Thyroid gland (tissue), 4 donors: ENCODE results near the gene CD38. TPM values are rescaled to one million over a fixed set of nuclear protein-coding genes. Genes with fewer than 3 reads are reported as not detected.

ENCODE experiments used
- DNase-seq, 2 donors: peaks; one replicate each; pipeline ENCODE4 v3.0.0-alpha.2; 2019
- H3K27ac ChIP-seq, 3 donors: fragments of 200-600 bp; sonication (generic); 1 replicate in 2 of 3; 2 replicates in 1 of 3; pipeline ENCODE4 v1.5.1; 2016 to 2019; ENCODE audit warnings: mild to moderate bottlenecking in 1 of 3, moderate library complexity in 1 of 3
- H3K27me3 ChIP-seq: fragments of 200-600 bp; sonication (generic); one replicate; pipeline ENCODE4 v1.5.1; 2019
- H3K36me3 ChIP-seq, 2 donors: fragments of 200-600 bp; sonication (generic); one replicate each; pipeline ENCODE4 v1.5.1; 2016 to 2019
- H3K4me1 ChIP-seq, 2 donors: fragments of 200-600 bp; sonication (generic); one replicate each; pipeline ENCODE4 v1.5.1; 2017 to 2019
- H3K4me3 ChIP-seq, 3 donors: fragments of 200-600 bp; sonication (generic); replicated peaks in 1 of 3; 1 replicate in 2 of 3; 2 replicates in 1 of 3; pipeline ENCODE4 v1.5.1; 2016; ENCODE audit warnings: mild to moderate bottlenecking in 1 of 3
- H3K9me3 ChIP-seq: fragments of 200-600 bp; sonication (generic); one replicate; pipeline ENCODE4 v1.5.1; 2017
- POLR2A ChIP-seq, 2 donors: fragments of 450-650 bp; IDR thresholded peaks; one replicate each; pipeline ENCODE4 v1.6.1; 2017; ENCODE audit warnings: antibody characterized with exemption in 2 of 2, mild to moderate bottlenecking in 2 of 2, moderate library complexity in 1 of 2
- whole genome bisulfite sequencing, 2 donors: methylation state at CpG; one replicate each; pipeline ENCODE4 v1.1.5; 2017; 5-methylcytosine and 5-hydroxymethylcytosine counted together
- intact Hi-C: fragments of 100-400 bp; cut with DNase I; formaldehyde crosslinking; loops from one replicate; pipeline ENCODE4 v1.15.1; 2023
- total RNA-seq, 4 donors: library from RNA; depleted of rRNA; stranded (reverse); fragments of >200 nt; gene quantifications; one replicate each; pipeline ENCODE4 v1.2.3, GENCODE V29; 2016
- TF ChIP-seq, protein P1 (sequence below), 6 experiments: fragments of 200-600 bp in 3 of 6; fragments of 450-650 bp in 3 of 6; sonication (generic) in 3 of 6; IDR thresholded peaks; one replicate each; pipeline ENCODE4 v1.5.1; 2016 to 2019; ENCODE audit warnings: antibody characterized with exemption in 6 of 6, mild to moderate bottlenecking in 2 of 6, inconsistent platforms in 1 of 6, moderate library complexity in 1 of 6

The CD38 gene
- total RNA-seq, 4 donors from 2014 or later = 3.7 to 13.3 (median 9.5) TPM

DNA sequence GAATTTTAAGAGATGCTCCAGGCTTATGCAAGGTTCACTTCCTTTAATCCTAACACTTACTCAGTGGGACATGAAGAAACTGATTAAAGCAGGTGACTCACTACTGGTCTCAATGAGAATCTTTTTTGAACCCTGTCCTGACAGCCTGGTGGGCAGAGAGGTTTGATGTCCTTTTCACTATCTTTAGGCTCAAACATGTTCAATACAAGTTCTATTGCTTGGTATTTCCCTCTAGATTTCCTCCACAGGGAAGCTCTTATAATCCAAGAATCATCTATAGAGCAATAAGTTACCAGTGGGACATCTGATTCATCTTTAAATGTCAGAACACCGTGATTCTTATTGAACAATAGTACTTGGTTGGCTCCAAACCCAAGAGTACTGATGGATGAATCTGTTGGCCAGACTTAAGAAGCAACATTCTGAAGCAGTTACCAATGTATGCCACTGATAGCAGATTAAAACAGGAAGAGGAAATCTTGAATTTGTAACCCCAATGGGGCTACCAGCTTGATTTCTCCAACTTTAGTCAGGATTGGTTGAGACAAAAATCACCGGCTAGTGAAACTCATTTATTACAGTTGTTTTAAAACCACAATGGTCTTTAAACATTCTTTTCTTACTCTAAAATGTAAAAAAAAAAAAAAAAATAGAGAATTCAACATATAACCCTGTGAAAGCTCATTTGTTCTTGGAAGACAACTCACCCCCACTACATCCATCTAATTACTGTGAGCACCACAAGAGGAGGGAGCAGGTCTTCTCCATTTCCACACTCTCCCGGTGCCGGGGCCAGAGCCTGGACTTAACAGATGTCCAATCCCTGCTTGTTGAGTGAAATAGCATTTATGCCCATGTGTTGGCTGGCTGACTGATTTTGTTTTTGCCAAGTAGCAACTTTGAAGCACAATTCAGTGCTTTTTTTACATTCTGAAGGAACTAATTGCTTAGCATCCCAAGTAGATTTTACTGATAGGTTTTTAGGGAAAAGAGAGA lies 117.1 kb downstream of the CD38 start:
- Histone ChIP-seq H3K27me3 (no peaks in the 10 kb centered on the region), H3K4me1 (no peaks in the 10 kb centered on the region), H3K36me3 (no peaks in the 10 kb centered on the region), H3K4me3 (no peak overlapping the region), H3K9me3 (no peaks in the 10 kb centered on the region), H3K27ac (no peak overlapping the region)
- TF ChIP-seq, protein P1, sequence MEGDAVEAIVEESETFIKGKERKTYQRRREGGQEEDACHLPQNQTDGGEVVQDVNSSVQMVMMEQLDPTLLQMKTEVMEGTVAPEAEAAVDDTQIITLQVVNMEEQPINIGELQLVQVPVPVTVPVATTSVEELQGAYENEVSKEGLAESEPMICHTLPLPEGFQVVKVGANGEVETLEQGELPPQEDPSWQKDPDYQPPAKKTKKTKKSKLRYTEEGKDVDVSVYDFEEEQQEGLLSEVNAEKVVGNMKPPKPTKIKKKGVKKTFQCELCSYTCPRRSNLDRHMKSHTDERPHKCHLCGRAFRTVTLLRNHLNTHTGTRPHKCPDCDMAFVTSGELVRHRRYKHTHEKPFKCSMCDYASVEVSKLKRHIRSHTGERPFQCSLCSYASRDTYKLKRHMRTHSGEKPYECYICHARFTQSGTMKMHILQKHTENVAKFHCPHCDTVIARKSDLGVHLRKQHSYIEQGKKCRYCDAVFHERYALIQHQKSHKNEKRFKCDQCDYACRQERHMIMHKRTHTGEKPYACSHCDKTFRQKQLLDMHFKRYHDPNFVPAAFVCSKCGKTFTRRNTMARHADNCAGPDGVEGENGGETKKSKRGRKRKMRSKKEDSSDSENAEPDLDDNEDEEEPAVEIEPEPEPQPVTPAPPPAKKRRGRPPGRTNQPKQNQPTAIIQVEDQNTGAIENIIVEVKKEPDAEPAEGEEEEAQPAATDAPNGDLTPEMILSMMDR (IDR thresholded peaks at IDR 0.05) = no peak
- TF ChIP-seq POLR2A (IDR thresholded peaks at IDR 0.05) = no peak
- 81 to 84% methylated on average over 4 of the region's 4 CpGs for WGBS, 2 donors
- intact Hi-C loops = no loop called here
- no peak for DNase-seq

DNA sequence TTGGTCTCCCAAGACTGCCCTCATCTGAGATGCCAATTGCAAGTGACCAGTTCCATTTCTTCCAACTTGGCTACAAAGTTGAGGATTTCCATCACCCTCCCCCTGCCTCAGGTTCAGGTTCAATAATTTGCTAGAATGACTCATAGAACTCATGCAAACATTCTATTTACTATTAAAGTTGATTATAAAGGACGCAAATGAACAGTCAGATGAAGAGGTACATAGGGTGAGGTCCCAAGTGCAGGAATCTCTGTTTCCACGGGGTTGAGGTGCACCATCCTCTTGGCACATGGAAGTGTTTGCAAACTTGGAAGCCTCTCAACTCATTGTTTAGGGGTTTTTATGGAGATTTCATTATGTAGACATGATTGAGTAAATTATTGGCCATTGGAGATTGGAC lies 119.4 kb downstream of the CD38 start:
- Histone ChIP-seq H3K4me3 (no peak overlapping the region), H3K36me3 (no peaks in the 10 kb centered on the region), H3K27me3 (no peaks in the 10 kb centered on the region), H3K9me3 (no peaks in the 10 kb centered on the region), H3K27ac (no peak overlapping the region), H3K4me1 (no peaks in the 10 kb centered on the region)
- intact Hi-C loops = no loop called here
- no peak for DNase-seq
- TF ChIP-seq POLR2A (IDR thresholded peaks at IDR 0.05) = no peak
- TF ChIP-seq, protein P1 (IDR thresholded peaks at IDR 0.05) = no peak
- WGBS, 2 donors = 88 to 100% methylated on average over 2 of the region's 2 CpGs

DNA sequence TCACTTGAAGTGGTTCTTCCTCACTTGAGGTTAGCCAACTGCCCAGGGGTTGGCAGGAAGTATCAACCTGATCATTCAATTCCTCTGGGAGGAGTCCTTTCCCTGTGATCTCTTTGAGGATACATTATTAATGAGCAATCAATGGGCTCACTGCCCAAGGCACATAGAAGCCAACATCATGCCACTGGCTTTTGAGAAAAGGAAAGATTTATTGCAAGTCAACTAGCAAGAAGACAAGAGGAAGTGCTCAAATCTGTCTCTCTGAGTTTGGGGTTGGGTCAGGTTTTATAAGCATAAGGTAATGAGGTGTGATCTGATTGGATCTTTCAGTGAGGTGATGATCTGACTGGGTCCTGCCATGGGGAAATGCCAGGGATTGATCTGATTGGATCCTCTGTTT lies 120.8 kb downstream of the CD38 start:
- intact Hi-C loops = no loop called here
- no peaks in the 10 kb centered on the region for H3K36me3 ChIP-seq
- H3K27me3 ChIP-seq = no peaks in the 10 kb centered on the region
- no peaks in the 10 kb centered on the region for H3K4me1 ChIP-seq
- H3K4me3 ChIP-seq = no peak overlapping the region
- DNase-seq = no peak
- H3K9me3 ChIP-seq = no peaks in the 10 kb centered on the region
- H3K27ac ChIP-seq = no peak overlapping the region
- TF ChIP-seq, protein P1 (IDR thresholded peaks at IDR 0.05) = no peak
- TF ChIP-seq POLR2A (IDR thresholded peaks at IDR 0.05) = no peak

DNA sequence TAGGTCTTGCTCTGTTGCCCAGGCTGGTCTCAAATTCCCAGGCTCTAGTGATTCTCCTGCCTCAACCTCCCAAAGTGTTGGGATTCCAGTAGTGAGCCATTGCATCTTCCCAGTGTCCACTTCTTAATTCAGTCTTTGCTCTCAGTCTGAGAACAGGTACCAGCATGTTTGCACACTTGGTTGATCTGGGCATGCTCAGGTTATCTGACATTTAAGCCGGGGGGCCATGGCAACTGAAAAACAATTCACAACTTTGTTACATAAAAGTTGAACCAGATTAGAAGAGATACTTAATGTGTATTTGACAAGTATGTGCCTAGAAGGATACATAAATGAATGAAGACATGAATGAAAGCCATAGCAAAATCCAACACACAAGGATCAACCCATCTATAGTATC lies 121.4 kb downstream of the CD38 start:
- H3K27me3 ChIP-seq = no peaks in the 10 kb centered on the region
- H3K4me1 ChIP-seq = no peaks in the 10 kb centered on the region
- intact Hi-C loops = no loop called here
- H3K36me3 ChIP-seq = no peaks in the 10 kb centered on the region
- no peak for DNase-seq
- TF ChIP-seq, protein P1 (IDR thresholded peaks at IDR 0.05) = no peak
- TF ChIP-seq POLR2A (IDR thresholded peaks at IDR 0.05) = no peak
- H3K27ac ChIP-seq = no peak overlapping the region
- H3K4me3 ChIP-seq = no peak overlapping the region
- no peaks in the 10 kb centered on the region for H3K9me3 ChIP-seq
- WGBS, 2 donors = 93 to 95% methylated on average over 1 of the region's 1 CpG

DNA sequence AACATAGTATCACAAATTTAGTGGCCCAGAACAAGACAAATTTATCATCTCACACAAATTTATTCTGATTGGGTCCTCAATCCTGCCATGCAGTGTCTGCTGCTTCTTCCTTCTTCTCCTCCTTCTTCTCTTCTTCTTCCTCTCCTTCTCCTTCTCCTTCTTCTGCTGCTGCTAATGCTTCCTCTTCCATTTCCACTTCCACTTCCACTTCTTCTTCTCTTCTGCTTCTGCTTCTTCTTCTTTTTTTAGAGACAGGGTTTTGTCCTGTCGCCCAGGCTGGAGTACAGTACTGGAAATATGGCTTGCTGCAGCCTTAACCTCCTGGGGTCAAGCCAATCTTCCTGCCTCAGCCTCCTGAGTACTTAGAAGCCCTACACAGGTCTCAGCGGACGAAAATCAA lies 122.9 kb downstream of the CD38 start:
- no peaks in the 10 kb centered on the region for H3K27me3 ChIP-seq
- no peaks in the 10 kb centered on the region for H3K4me1 ChIP-seq
- no peaks in the 10 kb centered on the region for H3K36me3 ChIP-seq
- no peaks in the 10 kb centered on the region for H3K9me3 ChIP-seq
- intact Hi-C loops = no loop called here
- H3K27ac ChIP-seq = no peak overlapping the region
- TF ChIP-seq, protein P1 (IDR thresholded peaks at IDR 0.05) = no peak
- TF ChIP-seq POLR2A (IDR thresholded peaks at IDR 0.05) = no peak
- DNase-seq = no peak
- 87 to 88% methylated on average over 3 of the region's 3 CpGs for WGBS, 2 donors
- H3K4me3 ChIP-seq = no peak overlapping the region
